HUES64 (cell line): ENCODE data around the gene TDRD12.
"Not testable (repeated sequence)": the region's sequence is repeated elsewhere in the genome, so short reads cannot be mapped to it uniquely, and the experiment has no call there.

Experiments used
- H3K27ac ChIP-seq: 2 replicates; pipeline ENCODE4 v1.7.0; 2013; ENCODE audit warnings: low read depth, low read length, inconsistent platforms
- H3K27me3 ChIP-seq: 2 replicates; pipeline ENCODE4 v1.6.1; 2013; ENCODE audit warnings: mild to moderate bottlenecking, low read length; ENCODE audit not compliant: insufficient read depth
- H3K36me3 ChIP-seq: 2 replicates; pipeline ENCODE4 v1.6.1; 2013; ENCODE audit warnings: mild to moderate bottlenecking, low read length; ENCODE audit not compliant: insufficient read depth
- H3K4me1 ChIP-seq: 2 replicates; pipeline ENCODE4 v1.6.1; 2013; ENCODE audit warnings: mild to moderate bottlenecking, low read length, moderate library complexity; ENCODE audit not compliant: insufficient read depth
- H3K4me3 ChIP-seq: 2 replicates; pipeline ENCODE4 v1.5.1; 2013; ENCODE audit warnings: mild to moderate bottlenecking, low read length, moderate library complexity
- H3K9ac ChIP-seq: 2 replicates; pipeline ENCODE4 v1.6.1; 2013; ENCODE audit warnings: mild to moderate bottlenecking, low read depth, low read length
- H3K9me3 ChIP-seq: 2 replicates; pipeline ENCODE4 v1.6.1; 2013; ENCODE audit warnings: low read depth, low read length; ENCODE audit not compliant: insufficient read depth
- WGBS: fragments of 150-250, 120-280 bp; methylation state at CpG from one replicate; pipeline ENCODE4 v1.1.7; 2013; ENCODE audit warnings: missing lambda C conversion rate; 5-methylcytosine and 5-hydroxymethylcytosine counted together

The TDRD12 gene

GRCh38 chr19:32720216-32720935 is 809 bp downstream of the TDRD12 start:
- H3K9me3 ChIP-seq: no peaks in the 10 kb centered on the region
- H3K36me3 ChIP-seq: no peaks in the 10 kb centered on the region
- no peak overlapping the region for H3K4me3 ChIP-seq
- H3K9ac ChIP-seq: no peak overlapping the region
- WGBS: 94% methylated on average over 18 of the region's 22 CpGs
- H3K27me3 ChIP-seq: no peaks in the 10 kb centered on the region
- no peaks in the 10 kb centered on the region for H3K4me1 ChIP-seq
- H3K27ac ChIP-seq: no peak overlapping the region

- Histone ChIP-seq H3K36me3 (no peaks in the 10 kb centered on the region), H3K9ac (no peak overlapping the region), H3K9me3 (no peaks in the 10 kb centered on the region), H3K27me3 (no peaks in the 10 kb centered on the region), H3K4me3 (no peak overlapping the region), H3K4me1 (no peaks in the 10 kb centered on the region), H3K27ac (no peak overlapping the region)
- 96% methylated on average over 22 of the region's 22 CpGs for WGBS
Observed at GRCh38 chr19:32720936-32721250, 1.3 kb downstream of the TDRD12 start.

GRCh38 chr19:32735936-32736335 is 16.4 kb downstream of the TDRD12 start:
- WGBS: 94% methylated on average over 4 of the region's 4 CpGs
- Histone ChIP-seq H3K4me1 (no peaks in the 10 kb centered on the region), H3K9ac (no peak overlapping the region), H3K27ac (no peak overlapping the region), H3K9me3 (no peaks in the 10 kb centered on the region), H3K27me3 (no peaks in the 10 kb centered on the region), H3K4me3 (no peak overlapping the region), H3K36me3 (no peaks in the 10 kb centered on the region)

- H3K27me3 ChIP-seq: no peaks in the 10 kb centered on the region
- no peaks in the 10 kb centered on the region for H3K36me3 ChIP-seq
- WGBS: 95% methylated on average over 9 of the region's 9 CpGs
- no peaks in the 10 kb centered on the region for H3K9me3 ChIP-seq
- no peak overlapping the region for H3K4me3 ChIP-seq
- no peak overlapping the region for H3K27ac ChIP-seq
- H3K9ac ChIP-seq: no peak overlapping the region
- no peaks in the 10 kb centered on the region for H3K4me1 ChIP-seq
Observed at GRCh38 chr19:32743021-32743420, 23.5 kb downstream of the TDRD12 start.

- Histone ChIP-seq H3K27me3 (no peaks in the 10 kb centered on the region), H3K9ac (no peak overlapping the region), H3K27ac (no peak overlapping the region), H3K4me3 (no peak overlapping the region), H3K9me3 (no peaks in the 10 kb centered on the region), H3K4me1 (no peaks in the 10 kb centered on the region), H3K36me3 (no peaks in the 10 kb centered on the region)
- WGBS: 94% methylated on average over 4 of the region's 4 CpGs
Observed at GRCh38 chr19:32743447-32743846, 23.9 kb downstream of the TDRD12 start.

GRCh38 chr19:32744555-32745325 is 25.2 kb downstream of the TDRD12 start:
- H3K9me3 ChIP-seq: no peaks in the 10 kb centered on the region
- no peaks in the 10 kb centered on the region for H3K27me3 ChIP-seq
- H3K4me3 ChIP-seq: no peak overlapping the region
- H3K36me3 ChIP-seq: no peaks in the 10 kb centered on the region
- no peaks in the 10 kb centered on the region for H3K4me1 ChIP-seq
- no peak overlapping the region for H3K9ac ChIP-seq
- WGBS: 94% methylated on average over 18 of the region's 18 CpGs
- H3K27ac ChIP-seq: no peak overlapping the region

- H3K9ac ChIP-seq, H3K4me1 ChIP-seq, H3K4me3 ChIP-seq, H3K36me3 ChIP-seq, H3K27me3 ChIP-seq, H3K9me3 ChIP-seq, H3K27ac ChIP-seq: not testable (repeated sequence)
- WGBS: 86% methylated on average over 2 of the region's 2 CpGs
Observed at GRCh38 chr19:32745594-32746251, 26.2 kb downstream of the TDRD12 start.

- not testable (repeated sequence) for H3K36me3 ChIP-seq, H3K9me3 ChIP-seq, H3K9ac ChIP-seq, H3K27me3 ChIP-seq, H3K4me3 ChIP-seq, H3K4me1 ChIP-seq, H3K27ac ChIP-seq
- 78% methylated on average over 2 of the region's 2 CpGs for WGBS
Observed at GRCh38 chr19:32746631-32747196, 27.1 kb downstream of the TDRD12 start.

GRCh38 chr19:32748497-32748896 is 28.9 kb downstream of the TDRD12 start:
- Histone ChIP-seq H3K9me3 (no peaks in the 10 kb centered on the region), H3K36me3 (no peaks in the 10 kb centered on the region), H3K4me3 (no peak overlapping the region), H3K27ac (no peak overlapping the region), H3K4me1 (no peaks in the 10 kb centered on the region), H3K9ac (no peak overlapping the region), H3K27me3 (no peaks in the 10 kb centered on the region)
- WGBS: 76% methylated on average over 5 of the region's 5 CpGs

- WGBS: 77% methylated on average over 3 of the region's 3 CpGs
- Histone ChIP-seq H3K4me3 (no peak overlapping the region), H3K9ac (no peak overlapping the region), H3K4me1 (no peaks in the 10 kb centered on the region), H3K27me3 (no peaks in the 10 kb centered on the region), H3K36me3 (no peaks in the 10 kb centered on the region), H3K9me3 (no peaks in the 10 kb centered on the region), H3K27ac (no peak overlapping the region)
Observed at GRCh38 chr19:32748948-32749347, 29.4 kb downstream of the TDRD12 start.

- Histone ChIP-seq H3K4me3 (no peak overlapping the region), H3K27me3 (no peaks in the 10 kb centered on the region), H3K4me1 (no peaks in the 10 kb centered on the region), H3K9ac (no peak overlapping the region), H3K36me3 (no peaks in the 10 kb centered on the region), H3K9me3 (no peaks in the 10 kb centered on the region), H3K27ac (no peak overlapping the region)
- WGBS: 92% methylated on average over 5 of the region's 6 CpGs
Observed at GRCh38 chr19:32749361-32749760, 29.8 kb downstream of the TDRD12 start.
